Measurements from ENCODE around the gene RBM20.

- TF ChIP-seq ARNTL (CRISPR knock-in tag; IDR thresholded peaks at IDR 0.05; ENCODE audit: borderline replicate concordance, low read depth) = no peak
- TF ChIP-seq TOX (CRISPR knock-in tag; IDR thresholded peaks at IDR 0.05; ENCODE audit: borderline replicate concordance) = no peak
- TF ChIP-seq ZNF70 (CRISPR knock-in tag; IDR thresholded peaks at IDR 0.05) = no peak
- TF ChIP-seq ZFP3 (CRISPR knock-in tag; IDR thresholded peaks at IDR 0.05) = no peak
- TF ChIP-seq ZFP30 (CRISPR knock-in tag; IDR thresholded peaks at IDR 0.05) = no peak
- TF ChIP-seq, protein P1, sequence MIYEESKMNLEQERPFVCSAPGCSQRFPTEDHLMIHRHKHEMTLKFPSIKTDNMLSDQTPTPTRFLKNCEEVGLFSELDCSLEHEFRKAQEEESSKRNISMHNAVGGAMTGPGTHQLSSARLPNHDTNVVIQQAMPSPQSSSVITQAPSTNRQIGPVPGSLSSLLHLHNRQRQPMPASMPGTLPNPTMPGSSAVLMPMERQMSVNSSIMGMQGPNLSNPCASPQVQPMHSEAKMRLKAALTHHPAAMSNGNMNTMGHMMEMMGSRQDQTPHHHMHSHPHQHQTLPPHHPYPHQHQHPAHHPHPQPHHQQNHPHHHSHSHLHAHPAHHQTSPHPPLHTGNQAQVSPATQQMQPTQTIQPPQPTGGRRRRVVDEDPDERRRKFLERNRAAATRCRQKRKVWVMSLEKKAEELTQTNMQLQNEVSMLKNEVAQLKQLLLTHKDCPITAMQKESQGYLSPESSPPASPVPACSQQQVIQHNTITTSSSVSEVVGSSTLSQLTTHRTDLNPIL (CRISPR knock-in tag; IDR thresholded peaks at IDR 0.05; ENCODE audit: low read depth) = no peak
- TF ChIP-seq, protein P2, sequence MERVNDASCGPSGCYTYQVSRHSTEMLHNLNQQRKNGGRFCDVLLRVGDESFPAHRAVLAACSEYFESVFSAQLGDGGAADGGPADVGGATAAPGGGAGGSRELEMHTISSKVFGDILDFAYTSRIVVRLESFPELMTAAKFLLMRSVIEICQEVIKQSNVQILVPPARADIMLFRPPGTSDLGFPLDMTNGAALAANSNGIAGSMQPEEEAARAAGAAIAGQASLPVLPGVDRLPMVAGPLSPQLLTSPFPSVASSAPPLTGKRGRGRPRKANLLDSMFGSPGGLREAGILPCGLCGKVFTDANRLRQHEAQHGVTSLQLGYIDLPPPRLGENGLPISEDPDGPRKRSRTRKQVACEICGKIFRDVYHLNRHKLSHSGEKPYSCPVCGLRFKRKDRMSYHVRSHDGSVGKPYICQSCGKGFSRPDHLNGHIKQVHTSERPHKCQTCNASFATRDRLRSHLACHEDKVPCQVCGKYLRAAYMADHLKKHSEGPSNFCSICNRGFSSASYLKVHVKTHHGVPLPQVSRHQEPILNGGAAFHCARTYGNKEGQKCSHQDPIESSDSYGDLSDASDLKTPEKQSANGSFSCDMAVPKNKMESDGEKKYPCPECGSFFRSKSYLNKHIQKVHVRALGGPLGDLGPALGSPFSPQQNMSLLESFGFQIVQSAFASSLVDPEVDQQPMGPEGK (CRISPR knock-in tag; IDR thresholded peaks at IDR 0.05; ENCODE audit: borderline replicate concordance) = no peak
- no peak for TF ChIP-seq RARB (CRISPR knock-in tag; IDR thresholded peaks at IDR 0.05)
- no peak for TF ChIP-seq ZNF565 (CRISPR knock-in tag; conservative IDR thresholded peaks at IDR 0.05; ENCODE audit: low read depth)
These were observed 62.6 kb downstream of the RBM20 start for GRCh38 chr10:110706690-110707098.

Data from SK-N-SH treated with all-trans-retinoic acid at 6 μM for 48 hours (cell line).